IMR-90 (cell line): ENCODE measurements around the gene TBCEL. TPM values are rescaled to one million over a fixed set of nuclear protein-coding genes. Genes with fewer than 3 reads are reported as not detected.

Source experiments
- ATAC-seq: fragments of 200-7000 bp; cut with Tn5 transposase; 2 replicates; pipeline ENCODE4 v1.9.1; 2020; ENCODE audit warnings: low read depth, mild to moderate bottlenecking, moderate library complexity
- BruUV-seq: library from RNA; stranded (reverse); fragments of 400-500 nt; replicated peaks from 2 replicates; lab custom pipeline; 2021; lab: Mats Ljungman, UMichigan
- CTCF ChIA-PET: fragments of 300-600 bp; formaldehyde crosslinking; extraction: SDS; loops from one replicate; lab custom pipeline; 2021; ENCODE audit warnings: antibody characterized with exemption; lab: Yijun Ruan, JAX
- POLR2A ChIA-PET: fragments of 300-600 bp; sonication (Branson Sonifier 250); formaldehyde crosslinking; loops from one replicate; lab custom pipeline; 2022; ENCODE audit warnings: antibody characterized with exemption; ENCODE audit not compliant: unreplicated experiment; lab: Charles Lee
- DNase-seq: peaks from one replicate; pipeline ENCODE4 v3.0.0; 2013
- H2AFZ ChIP-seq: replicated peaks from 2 replicates; pipeline ENCODE3; 2013; ENCODE audit warnings: low read length, mild to moderate bottlenecking; ENCODE audit not compliant: poor library complexity
- H2AK5ac ChIP-seq: 2 replicates; pipeline ENCODE4 v1.6.1; 2013; ENCODE audit warnings: low read depth, low read length, inconsistent platforms
- H2AK9ac ChIP-seq: replicated peaks from 2 replicates; pipeline ENCODE3; 2013; ENCODE audit warnings: mild to moderate bottlenecking, low read depth, low read length, moderate library complexity; ENCODE audit not compliant: poor library complexity
- H2BK120ac ChIP-seq: 2 replicates; pipeline ENCODE4 v1.6.1; 2013; ENCODE audit warnings: low read depth, low read length, inconsistent platforms
- H2BK15ac ChIP-seq: 3 replicates; pipeline ENCODE4 v1.6.1; 2013; ENCODE audit warnings: low read depth, low read length, inconsistent platforms
- H2BK20ac ChIP-seq: 2 replicates; pipeline ENCODE4 v1.6.1; 2013; ENCODE audit warnings: low read depth, mild to moderate bottlenecking, inconsistent platforms, low read length, moderate library complexity
- H2BK5ac ChIP-seq: 2 replicates; pipeline ENCODE4 v1.6.1; 2013; ENCODE audit warnings: mild to moderate bottlenecking, low read depth, low read length, inconsistent platforms; ENCODE audit not compliant: poor library complexity, severe bottlenecking
- H3K14ac ChIP-seq: replicated peaks from 2 replicates; pipeline ENCODE4 v1.6.1; 2013; ENCODE audit warnings: low read depth, low read length, inconsistent platforms
- H3K18ac ChIP-seq: 2 replicates; pipeline ENCODE4 v1.6.1; 2013; ENCODE audit warnings: low read depth, low read length, control low read depth
- H3K23ac ChIP-seq: 2 replicates; pipeline ENCODE4 v1.6.1; 2013; ENCODE audit warnings: low read depth, low read length, inconsistent platforms
- H3K27ac ChIP-seq: 2 replicates; pipeline ENCODE4 v1.5.1; 2013; ENCODE audit warnings: mild to moderate bottlenecking, control low read depth, low read length; ENCODE audit not compliant: insufficient read depth
- H3K27me3 ChIP-seq: 2 replicates; pipeline ENCODE4 v1.6.1; 2013; ENCODE audit warnings: low read length; ENCODE audit not compliant: control insufficient read depth, insufficient read depth
- H3K36me3 ChIP-seq: 2 replicates; pipeline ENCODE4 v1.6.1; 2013; ENCODE audit warnings: low read length, mixed read lengths; ENCODE audit not compliant: control insufficient read depth, insufficient read depth
- H3K4ac ChIP-seq: 2 replicates; pipeline ENCODE4 v1.6.1; 2013; ENCODE audit warnings: low read depth, low read length, inconsistent platforms
- H3K4me1 ChIP-seq: 2 replicates; pipeline ENCODE4 v1.6.1; 2013; ENCODE audit warnings: low read length, mixed read lengths; ENCODE audit not compliant: control insufficient read depth, insufficient read depth
- H3K4me2 ChIP-seq: 2 replicates; pipeline ENCODE4 v1.6.1; 2013; ENCODE audit warnings: low read depth, mild to moderate bottlenecking, control low read depth, low read length, moderate library complexity
- H3K4me3 ChIP-seq: 2 replicates; pipeline ENCODE4 v1.5.1; 2013; ENCODE audit warnings: low read depth, mild to moderate bottlenecking, control low read depth, low read length, moderate library complexity; ENCODE audit not compliant: insufficient read depth
- H3K56ac ChIP-seq: 2 replicates; pipeline ENCODE4 v1.6.1; 2013; ENCODE audit warnings: low read length, inconsistent platforms; ENCODE audit not compliant: insufficient read depth; ENCODE audit errors: extremely low read depth
- H3K79me1 ChIP-seq, 2 experiments: 2 replicates each; pipeline ENCODE4 v1.6.1; 2013; ENCODE audit warnings: low read length in 2 of 2, inconsistent platforms in 1 of 2, low read depth in 1 of 2
- H3K9ac ChIP-seq: 2 replicates; pipeline ENCODE4 v1.6.1; 2013; ENCODE audit warnings: low read depth, low read length, control low read depth
- H3K9me1 ChIP-seq: 2 replicates; pipeline ENCODE4 v1.6.1; 2013; ENCODE audit warnings: low read length, inconsistent platforms; ENCODE audit not compliant: insufficient read depth
- H3K9me3 ChIP-seq: 2 replicates; pipeline ENCODE4 v1.6.1; 2013; ENCODE audit warnings: low read length; ENCODE audit not compliant: control insufficient read depth, insufficient read depth
- H4K20me1 ChIP-seq: 2 replicates; pipeline ENCODE4 v1.6.1; 2013; ENCODE audit warnings: low read length, inconsistent platforms; ENCODE audit not compliant: insufficient read depth
- H4K5ac ChIP-seq: 2 replicates; pipeline ENCODE4 v1.6.1; 2013; ENCODE audit warnings: mild to moderate bottlenecking, low read depth, low read length, control low read depth
- H4K8ac ChIP-seq, 2 experiments: 2 replicates each; pipeline ENCODE4 v1.6.1; 2013; ENCODE audit warnings: low read depth in 2 of 2, low read length in 2 of 2, control low read depth in 1 of 2, inconsistent platforms in 1 of 2
- H4K91ac ChIP-seq: 2 replicates; pipeline ENCODE4 v1.6.1; 2013; ENCODE audit warnings: low read depth, low read length, inconsistent platforms; ENCODE audit not compliant: insufficient read depth
- BHLHE40 ChIP-seq: fragments of 150-350 bp; IDR thresholded peaks from 2 replicates; pipeline ENCODE4 v1.6.1; 2016; ENCODE audit warnings: mild to moderate bottlenecking, low read depth, low read length
- MXI1 ChIP-seq: IDR thresholded peaks from 2 replicates; pipeline ENCODE4 v1.6.1; 2012; ENCODE audit warnings: low read depth, mild to moderate bottlenecking, low read length, moderate library complexity, borderline replicate concordance
- NFE2L2 ChIP-seq: fragments of 150-350 bp; IDR thresholded peaks from 2 replicates; pipeline ENCODE4 v1.6.1; 2016; ENCODE audit warnings: low read depth, mild to moderate bottlenecking, low read length
- POLR2A ChIP-seq: IDR thresholded peaks from 2 replicates; pipeline ENCODE4 v1.6.1; 2012; ENCODE audit warnings: mild to moderate bottlenecking, low read depth, low read length
- RCOR1 ChIP-seq: IDR thresholded peaks from 2 replicates; pipeline ENCODE4 v1.6.1; 2012; ENCODE audit warnings: mild to moderate bottlenecking, low read length, improper control_type of control experiment; ENCODE audit not compliant: insufficient replicate concordance
- RFX5 ChIP-seq: IDR thresholded peaks from 2 replicates; pipeline ENCODE4 v1.8.0; 2012; ENCODE audit warnings: low read depth, mild to moderate bottlenecking, low read length, moderate library complexity
- SMC3 ChIP-seq: fragments of 150-350 bp; IDR thresholded peaks from 2 replicates; pipeline ENCODE4 v1.6.1; 2016; ENCODE audit warnings: low read depth, mild to moderate bottlenecking, antibody characterized with exemption, low read length, moderate library complexity
- WGBS, 2 experiments: methylation state at CpG; one replicate each; pipeline versions ENCODE4 v1.1.5 to v1.1.7; 2013; ENCODE audit warnings: missing lambda C conversion rate in 2 of 2; ENCODE audit not compliant: insufficient read length in 1 of 2; ENCODE audit errors: extremely low coverage in 2 of 2; 5-methylcytosine and 5-hydroxymethylcytosine counted together
- dilution Hi-C: fragments of 300-500 bp; cut with HindIII; formaldehyde crosslinking; loops from one replicate; pipeline ENCODE4 v1.14.3; 2018; ENCODE audit warnings: low sequenced_read_pairs; ENCODE audit not compliant: unreplicated experiment
- in situ Hi-C: fragments of 300-500 bp; cut with MboI; formaldehyde crosslinking; loops from 3 replicates; pipeline ENCODE4 v1.14.3; 2019; ENCODE audit warnings: low sequenced_read_pairs, inconsistent platforms, mixed read lengths
- intact Hi-C: fragments of 100-400 bp; cut with micrococcal nuclease; formaldehyde crosslinking; loops from 2 replicates; pipeline ENCODE4 v1.10.0; 2022
- polyA plus RNA-seq, 3 experiments: library from polyadenylated mRNA; depleted of rRNA; stranded (reverse); fragments of >200 nt; gene quantifications; 2 replicates each; pipeline ENCODE4 v1.2.3, GENCODE V29; 2012; ENCODE audit warnings: low replicate concordance in 1 of 3
- total RNA-seq: library from RNA; depleted of rRNA; stranded (reverse); fragments of >200 nt; gene quantifications from 2 replicates; pipeline ENCODE4 v1.2.3, GENCODE V29; 2012
- TF ChIP-seq, protein P1 (sequence below): conservative IDR thresholded peaks from 2 replicates; pipeline ENCODE4 v1.5.1; 2012; ENCODE audit warnings: mild to moderate bottlenecking, low read depth, low read length, improper control_type of control experiment
- TF ChIP-seq, protein P2 (sequence below): fragments of 150-350 bp; IDR thresholded peaks from 2 replicates; pipeline ENCODE4 v1.6.1; 2017; ENCODE audit warnings: mild to moderate bottlenecking, antibody characterized with exemption, low read length, low read depth

TBCEL gene
- total and polyA plus RNA-seq, 2 of the 4 experiments (the other 2 are of a cell fraction), result 7.1 to 21.0 TPM

DNA sequence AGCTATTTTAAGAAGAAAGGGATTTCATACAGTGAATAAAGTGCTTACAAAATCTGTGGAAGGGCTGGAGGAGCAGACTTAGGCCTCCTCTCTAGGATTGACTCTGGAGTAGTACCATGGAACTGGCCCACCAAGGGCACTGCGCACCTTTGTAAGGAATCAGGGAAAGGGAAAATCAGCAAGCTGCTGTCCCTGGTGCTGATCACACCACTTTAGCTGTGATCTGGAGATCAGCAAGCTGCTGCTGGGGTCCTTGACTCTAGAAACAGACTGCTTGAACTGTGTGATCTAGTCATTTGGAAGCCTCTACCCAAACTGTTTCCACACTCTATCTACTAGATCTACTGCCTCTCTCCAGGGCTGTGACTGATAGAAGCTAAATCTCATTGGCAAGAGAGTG lies 58.8 kb downstream of the TBCEL start:
- no peak overlapping the region for H4K91ac ChIP-seq
- H3K9me1 ChIP-seq, result peaks cover 4% of the 10 kb centered on the region
- TF ChIP-seq RCOR1, result no peak
- no peak for TF ChIP-seq RFX5
- TF ChIP-seq, protein P1, sequence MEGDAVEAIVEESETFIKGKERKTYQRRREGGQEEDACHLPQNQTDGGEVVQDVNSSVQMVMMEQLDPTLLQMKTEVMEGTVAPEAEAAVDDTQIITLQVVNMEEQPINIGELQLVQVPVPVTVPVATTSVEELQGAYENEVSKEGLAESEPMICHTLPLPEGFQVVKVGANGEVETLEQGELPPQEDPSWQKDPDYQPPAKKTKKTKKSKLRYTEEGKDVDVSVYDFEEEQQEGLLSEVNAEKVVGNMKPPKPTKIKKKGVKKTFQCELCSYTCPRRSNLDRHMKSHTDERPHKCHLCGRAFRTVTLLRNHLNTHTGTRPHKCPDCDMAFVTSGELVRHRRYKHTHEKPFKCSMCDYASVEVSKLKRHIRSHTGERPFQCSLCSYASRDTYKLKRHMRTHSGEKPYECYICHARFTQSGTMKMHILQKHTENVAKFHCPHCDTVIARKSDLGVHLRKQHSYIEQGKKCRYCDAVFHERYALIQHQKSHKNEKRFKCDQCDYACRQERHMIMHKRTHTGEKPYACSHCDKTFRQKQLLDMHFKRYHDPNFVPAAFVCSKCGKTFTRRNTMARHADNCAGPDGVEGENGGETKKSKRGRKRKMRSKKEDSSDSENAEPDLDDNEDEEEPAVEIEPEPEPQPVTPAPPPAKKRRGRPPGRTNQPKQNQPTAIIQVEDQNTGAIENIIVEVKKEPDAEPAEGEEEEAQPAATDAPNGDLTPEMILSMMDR, result no peak
- TF ChIP-seq BHLHE40, result no peak
- no peak for TF ChIP-seq MXI1
- TF ChIP-seq NFE2L2, result no peak
- no peak for TF ChIP-seq SMC3
- TF ChIP-seq, protein P2, sequence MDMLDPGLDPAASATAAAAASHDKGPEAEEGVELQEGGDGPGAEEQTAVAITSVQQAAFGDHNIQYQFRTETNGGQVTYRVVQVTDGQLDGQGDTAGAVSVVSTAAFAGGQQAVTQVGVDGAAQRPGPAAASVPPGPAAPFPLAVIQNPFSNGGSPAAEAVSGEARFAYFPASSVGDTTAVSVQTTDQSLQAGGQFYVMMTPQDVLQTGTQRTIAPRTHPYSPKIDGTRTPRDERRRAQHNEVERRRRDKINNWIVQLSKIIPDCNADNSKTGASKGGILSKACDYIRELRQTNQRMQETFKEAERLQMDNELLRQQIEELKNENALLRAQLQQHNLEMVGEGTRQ, result no peak
- TF ChIP-seq POLR2A, result no peak
- H2BK20ac ChIP-seq, result no peak overlapping the region
- no peak overlapping the region for H2AK5ac ChIP-seq
- no peaks in the 10 kb centered on the region for H3K9me3 ChIP-seq
- H3K36me3 ChIP-seq, result peaks cover 9% of the 10 kb centered on the region
- H2BK5ac ChIP-seq, result no peak overlapping the region
- H4K5ac ChIP-seq, result no peak overlapping the region
- no peak overlapping the region for H2BK15ac ChIP-seq
- H3K4me1 ChIP-seq, result no peaks in the 10 kb centered on the region
- H3K27ac ChIP-seq, result no peak overlapping the region
- H3K4ac ChIP-seq, result no peak overlapping the region
- ChIA-PET POLR2A (no interaction called here), CTCF (interaction anchor here (0.6 kb wide), 1 partner anchor 10 kb away, joined by 3 read pairs; no protein-coding TSS in a partner anchor)
- no peak overlapping the region for H2AFZ ChIP-seq
- H3K23ac ChIP-seq, result no peak overlapping the region
- H4K8ac ChIP-seq, result no peak overlapping the region
- no peak overlapping the region for H3K14ac ChIP-seq
- H3K56ac ChIP-seq, result no peak overlapping the region
- H3K4me3 ChIP-seq, result no peak overlapping the region
- no peak for ATAC-seq
- in situ Hi-C loops (no loop called here), intact Hi-C loops (no loop called here), dilution Hi-C loops (no loop called here)
- H3K4me2 ChIP-seq, result no peak overlapping the region
- no peaks in the 10 kb centered on the region for H3K79me1 ChIP-seq
- H2AK9ac ChIP-seq, result no peak overlapping the region
- no peak overlapping the region for H2BK120ac ChIP-seq
- no peak overlapping the region for H3K18ac ChIP-seq
- no peaks in the 10 kb centered on the region for H3K27me3 ChIP-seq
- no TSS peak for BruUV-seq
- no CpG with 5 or more reads among the region's 1 CpG for WGBS, 2 experiments
- peak; percentile 16 for DNase-seq
- H3K9ac ChIP-seq, result no peak overlapping the region
- H4K20me1 ChIP-seq, result peaks cover 5% of the 10 kb centered on the region; the same call in 1 of the 2 replicates
